ENCODE measurements around the gene CDK5R1. TPM values are rescaled to one million over a fixed set of nuclear protein-coding genes. Genes with fewer than 3 reads are reported as not detected.

Gene CDK5R1
- total and polyA plus RNA-seq, 2 donors (not counting 3 experiments of a cell fraction or from before 2014, with no cell fraction given) = 1.6 to 3.9 TPM

DNA sequence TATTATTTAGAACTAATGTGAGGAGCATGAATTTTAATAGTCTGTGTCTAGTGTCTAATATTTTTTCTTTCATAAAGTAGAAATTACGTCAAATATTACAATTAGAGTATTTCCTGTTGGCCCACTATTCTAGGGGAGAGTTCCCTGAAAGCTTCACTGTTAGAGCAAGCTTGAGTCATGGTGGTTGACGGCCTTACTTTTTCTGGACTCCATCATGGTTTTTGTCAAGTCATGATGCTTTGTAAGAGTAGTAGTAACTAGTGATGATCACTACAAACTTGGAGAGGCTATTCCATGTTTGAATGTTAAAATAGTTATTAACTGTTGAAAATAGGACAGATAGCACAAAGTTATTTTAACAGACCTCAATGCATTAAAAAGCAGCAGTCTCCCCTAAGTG lies 40.8 kb upstream of the CDK5R1 start:
- H3K4me2 ChIP-seq (ENCODE audit: insufficient read depth, low read length) = peak overlapping the region; percentile 95
- BruUV-seq (replicated peaks) = no TSS peak
- no peaks in the 10 kb centered on the region for H3K9me3 ChIP-seq (replicated peaks; ENCODE audit: control insufficient read depth, insufficient read depth, low read length)
- H3K9ac ChIP-seq (replicated peaks; ENCODE audit: extremely low read depth, insufficient read depth, low read length) = peak overlapping the region; percentile 89
- dilution Hi-C loops (cut with MboI; ENCODE audit: extremely low pct_ligation_motif_present, low sequenced_read_pairs) (no loop called here), intact Hi-C loops (cut with micrococcal nuclease) (no loop called here)
- H3K9me1 ChIP-seq (replicated peaks; ENCODE audit: control insufficient read depth, extremely low read depth, insufficient read depth, low read length) = no peaks in the 10 kb centered on the region
- peaks cover 57% of the 10 kb centered on the region for H3K79me2 ChIP-seq (ENCODE audit: control insufficient read depth, insufficient read depth, low read length)
- peaks cover 18% of the 10 kb centered on the region for H3K4me1 ChIP-seq (ENCODE audit: control insufficient read depth, extremely low read depth, insufficient read depth, low read length)
- H3K27ac ChIP-seq (ENCODE audit: insufficient read depth, low read depth, low read length) = peak overlapping the region; percentile 29
- POLR2A ChIA-PET = no interaction called here
- H3K27me3 ChIP-seq (ENCODE audit: control insufficient read depth in 2 of 2, insufficient read depth in 2 of 2, low read length in 2 of 2) = peaks cover 10% of the 10 kb centered on the region in 2 experiments
- H2AFZ ChIP-seq (ENCODE audit: low read depth, low read length) = no peak overlapping the region
- FAIRE-seq (no peak), DNase-seq (ENCODE audit: low read depth, low spot score) (no peak)
- peak overlapping the region in 1 of 3 experiments; percentile 80 for H3K4me3 ChIP-seq (replicated peaks in 1 of 3; ENCODE audit: insufficient read depth in 1 of 3, low read depth in 1 of 3, low read length in 3 of 3)
- CTCF ChIA-PET = interaction anchor here (4.5 kb wide), 1 partner anchor 16 kb away, joined by 28 read pairs; no protein-coding TSS in a partner anchor
- no peaks in the 10 kb centered on the region for H4K20me1 ChIP-seq (replicated peaks; ENCODE audit: control insufficient read depth, extremely low read depth, insufficient read depth, low read length)
- peaks cover under 1 to 9% of the 10 kb centered on the region in 2 experiments for H3K36me3 ChIP-seq (ENCODE audit: control insufficient read depth in 2 of 2, extremely low read depth in 1 of 2, insufficient read depth in 2 of 2, low read length in 2 of 2)
- TF ChIP-seq, protein P1, sequence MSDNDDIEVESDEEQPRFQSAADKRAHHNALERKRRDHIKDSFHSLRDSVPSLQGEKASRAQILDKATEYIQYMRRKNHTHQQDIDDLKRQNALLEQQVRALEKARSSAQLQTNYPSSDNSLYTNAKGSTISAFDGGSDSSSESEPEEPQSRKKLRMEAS (IDR thresholded peaks at IDR 0.05; ENCODE audit: insufficient read depth, insufficient read length) = no peak
- TF ChIP-seq GATA2 (IDR thresholded peaks at IDR 0.05; ENCODE audit: insufficient read depth, insufficient read length, low read depth, low read length) (no peak), EZH2 (IDR thresholded peaks at IDR 0.05; ENCODE audit: borderline replicate concordance, low read depth, low read length, severe bottlenecking) (no peak), POLR2A (IDR thresholded peaks at IDR 0.05; ENCODE audit: low read depth, low read length) (no peak), POLR2AphosphoS5 (IDR thresholded peaks at IDR 0.05; ENCODE audit: insufficient read depth, low read depth, low read length) (no peak)

- ChIA-PET POLR2A (no interaction called here), CTCF (interaction anchor here (4.5 kb wide), 1 partner anchor 15 kb away, joined by 28 read pairs; no protein-coding TSS in a partner anchor)
- FAIRE-seq = no peak
- TF ChIP-seq, protein P2, sequence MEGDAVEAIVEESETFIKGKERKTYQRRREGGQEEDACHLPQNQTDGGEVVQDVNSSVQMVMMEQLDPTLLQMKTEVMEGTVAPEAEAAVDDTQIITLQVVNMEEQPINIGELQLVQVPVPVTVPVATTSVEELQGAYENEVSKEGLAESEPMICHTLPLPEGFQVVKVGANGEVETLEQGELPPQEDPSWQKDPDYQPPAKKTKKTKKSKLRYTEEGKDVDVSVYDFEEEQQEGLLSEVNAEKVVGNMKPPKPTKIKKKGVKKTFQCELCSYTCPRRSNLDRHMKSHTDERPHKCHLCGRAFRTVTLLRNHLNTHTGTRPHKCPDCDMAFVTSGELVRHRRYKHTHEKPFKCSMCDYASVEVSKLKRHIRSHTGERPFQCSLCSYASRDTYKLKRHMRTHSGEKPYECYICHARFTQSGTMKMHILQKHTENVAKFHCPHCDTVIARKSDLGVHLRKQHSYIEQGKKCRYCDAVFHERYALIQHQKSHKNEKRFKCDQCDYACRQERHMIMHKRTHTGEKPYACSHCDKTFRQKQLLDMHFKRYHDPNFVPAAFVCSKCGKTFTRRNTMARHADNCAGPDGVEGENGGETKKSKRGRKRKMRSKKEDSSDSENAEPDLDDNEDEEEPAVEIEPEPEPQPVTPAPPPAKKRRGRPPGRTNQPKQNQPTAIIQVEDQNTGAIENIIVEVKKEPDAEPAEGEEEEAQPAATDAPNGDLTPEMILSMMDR (IDR thresholded peaks at IDR 0.05; ENCODE audit: extremely low read depth in 1 of 2, insufficient read depth in 1 of 2, low read depth in 1 of 2, low read length in 2 of 2) = no peak
- no peak for TF ChIP-seq EZH2 (IDR thresholded peaks at IDR 0.05; ENCODE audit: borderline replicate concordance, low read depth, low read length, severe bottlenecking)
- TF ChIP-seq, protein P1 (IDR thresholded peaks at IDR 0.05; ENCODE audit: insufficient read depth, insufficient read length) = no peak
- TF ChIP-seq JUN (IDR thresholded peaks at IDR 0.05; ENCODE audit: borderline replicate concordance, insufficient read depth, insufficient read length, low read depth) = no peak
- no peak for TF ChIP-seq GATA2 (IDR thresholded peaks at IDR 0.05; ENCODE audit: insufficient read depth, insufficient read length, low read depth, low read length)
- no peak for TF ChIP-seq FOS (IDR thresholded peaks at IDR 0.05; ENCODE audit: borderline replicate concordance, insufficient read depth, low read length)
- no peak for TF ChIP-seq POLR2AphosphoS5 (IDR thresholded peaks at IDR 0.05; ENCODE audit: insufficient read depth, low read depth, low read length)
- TF ChIP-seq POLR2A (IDR thresholded peaks at IDR 0.05; ENCODE audit: low read depth, low read length) = no peak
- no peak overlapping the region for H3K4me2 ChIP-seq (ENCODE audit: insufficient read depth, low read length)
- no TSS peak for BruUV-seq (replicated peaks)
- H3K9me1 ChIP-seq (replicated peaks; ENCODE audit: control insufficient read depth, extremely low read depth, insufficient read depth, low read length) = no peaks in the 10 kb centered on the region
- DNase-seq (ENCODE audit: low read depth, low spot score) = no peak
- peaks cover 5% of the 10 kb centered on the region in 2 experiments for H3K27me3 ChIP-seq (ENCODE audit: control insufficient read depth in 2 of 2, insufficient read depth in 2 of 2, low read length in 2 of 2)
- H3K9ac ChIP-seq (replicated peaks; ENCODE audit: extremely low read depth, insufficient read depth, low read length) = no peak overlapping the region
- peaks cover 64% of the 10 kb centered on the region for H3K79me2 ChIP-seq (ENCODE audit: control insufficient read depth, insufficient read depth, low read length)
- H4K20me1 ChIP-seq (replicated peaks; ENCODE audit: control insufficient read depth, extremely low read depth, insufficient read depth, low read length) = no peaks in the 10 kb centered on the region
- H3K9me3 ChIP-seq (replicated peaks; ENCODE audit: control insufficient read depth, insufficient read depth, low read length) = no peaks in the 10 kb centered on the region
- no peak overlapping the region for H3K4me3 ChIP-seq (replicated peaks in 1 of 3; ENCODE audit: insufficient read depth in 1 of 3, low read depth in 1 of 3, low read length in 3 of 3)
- H3K36me3 ChIP-seq (ENCODE audit: control insufficient read depth in 2 of 2, extremely low read depth in 1 of 2, insufficient read depth in 2 of 2, low read length in 2 of 2) = peaks cover 6 to 13% of the 10 kb centered on the region in 2 experiments
- peaks cover 18% of the 10 kb centered on the region for H3K4me1 ChIP-seq (ENCODE audit: control insufficient read depth, extremely low read depth, insufficient read depth, low read length)
- no peak overlapping the region for H2AFZ ChIP-seq (ENCODE audit: low read depth, low read length)
- no peak overlapping the region for H3K27ac ChIP-seq (ENCODE audit: insufficient read depth, low read depth, low read length)
- dilution Hi-C loops (cut with MboI; ENCODE audit: extremely low pct_ligation_motif_present, low sequenced_read_pairs) (no loop called here), intact Hi-C loops (cut with micrococcal nuclease) (no loop called here)
Measured at GRCh38 chr17:32446949-32447348, 39.8 kb upstream of the CDK5R1 start.

Data from endothelial cell of umbilical vein (primary cell).